Frontal cortex (tissue), 4 donors: ENCODE data around the gene AR. TPM values are rescaled to one million over a fixed set of nuclear protein-coding genes. Genes with fewer than 3 reads are reported as not detected.

ENCODE experiments used
- DNase-seq, 2 donors: peaks; one replicate each; pipeline ENCODE4 v3.0.0; 2012; ENCODE audit warnings: low spot score in 2 of 2
- FAIRE-seq: peaks from 2 replicates; lab custom pipeline; 2012; peaks lifted over from hg19 to GRCh38; lab: Jason Lieb, UNC
- total RNA-seq: library from RNA; depleted of rRNA; stranded (reverse); fragments of >200 nt; gene quantifications from one replicate; pipeline ENCODE4 v1.2.3, GENCODE V29; 2014
- donor health status: control.
- donor health status: control.
- donor health status: control.

The AR gene
- total RNA-seq, 1 donor from 2014 or later, result 0.41 TPM

GRCh38 chrX:67720344-67720743 lies 176.5 kb downstream of the AR start:
- FAIRE-seq, result no peak
- DNase-seq, result no peak

DNA sequence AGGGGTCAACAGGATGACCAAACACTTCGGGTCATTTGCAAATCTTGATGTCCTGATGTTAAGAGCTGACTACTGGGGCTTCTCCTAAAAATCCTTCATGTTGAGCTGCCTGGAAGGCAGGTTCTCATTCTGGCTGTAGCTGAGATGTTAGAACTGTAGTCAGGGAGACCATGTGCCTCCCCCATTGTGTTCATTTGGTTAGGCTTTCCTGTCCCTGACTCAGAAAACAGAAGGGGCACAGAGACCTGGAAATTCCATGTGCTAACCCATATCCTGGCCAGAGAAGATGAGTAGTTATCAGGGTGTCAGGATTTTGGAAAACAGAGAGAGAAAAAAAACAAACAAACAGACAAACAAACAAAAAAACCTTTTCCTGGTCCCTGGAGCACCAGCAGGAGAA lies 177.5 kb downstream of the AR start:
- DNase-seq (no peak), FAIRE-seq (no peak)

DNA sequence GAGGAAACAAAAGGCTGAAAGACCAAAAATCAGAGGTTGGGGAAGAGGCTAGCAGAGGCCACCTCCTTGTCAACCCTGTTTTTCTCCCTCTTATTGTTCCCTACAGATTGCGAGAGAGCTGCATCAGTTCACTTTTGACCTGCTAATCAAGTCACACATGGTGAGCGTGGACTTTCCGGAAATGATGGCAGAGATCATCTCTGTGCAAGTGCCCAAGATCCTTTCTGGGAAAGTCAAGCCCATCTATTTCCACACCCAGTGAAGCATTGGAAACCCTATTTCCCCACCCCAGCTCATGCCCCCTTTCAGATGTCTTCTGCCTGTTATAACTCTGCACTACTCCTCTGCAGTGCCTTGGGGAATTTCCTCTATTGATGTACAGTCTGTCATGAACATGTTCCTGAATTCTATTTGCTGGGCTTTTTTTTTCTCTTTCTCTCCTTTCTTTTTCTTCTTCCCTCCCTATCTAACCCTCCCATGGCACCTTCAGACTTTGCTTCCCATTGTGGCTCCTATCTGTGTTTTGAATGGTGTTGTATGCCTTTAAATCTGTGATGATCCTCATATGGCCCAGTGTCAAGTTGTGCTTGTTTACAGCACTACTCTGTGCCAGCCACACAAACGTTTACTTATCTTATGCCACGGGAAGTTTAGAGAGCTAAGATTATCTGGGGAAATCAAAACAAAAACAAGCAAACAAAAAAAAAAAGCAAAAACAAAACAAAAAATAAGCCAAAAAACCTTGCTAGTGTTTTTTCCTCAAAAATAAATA lies 179.9 kb downstream of the AR start:
- no peak for DNase-seq
- no peak for FAIRE-seq

DNA sequence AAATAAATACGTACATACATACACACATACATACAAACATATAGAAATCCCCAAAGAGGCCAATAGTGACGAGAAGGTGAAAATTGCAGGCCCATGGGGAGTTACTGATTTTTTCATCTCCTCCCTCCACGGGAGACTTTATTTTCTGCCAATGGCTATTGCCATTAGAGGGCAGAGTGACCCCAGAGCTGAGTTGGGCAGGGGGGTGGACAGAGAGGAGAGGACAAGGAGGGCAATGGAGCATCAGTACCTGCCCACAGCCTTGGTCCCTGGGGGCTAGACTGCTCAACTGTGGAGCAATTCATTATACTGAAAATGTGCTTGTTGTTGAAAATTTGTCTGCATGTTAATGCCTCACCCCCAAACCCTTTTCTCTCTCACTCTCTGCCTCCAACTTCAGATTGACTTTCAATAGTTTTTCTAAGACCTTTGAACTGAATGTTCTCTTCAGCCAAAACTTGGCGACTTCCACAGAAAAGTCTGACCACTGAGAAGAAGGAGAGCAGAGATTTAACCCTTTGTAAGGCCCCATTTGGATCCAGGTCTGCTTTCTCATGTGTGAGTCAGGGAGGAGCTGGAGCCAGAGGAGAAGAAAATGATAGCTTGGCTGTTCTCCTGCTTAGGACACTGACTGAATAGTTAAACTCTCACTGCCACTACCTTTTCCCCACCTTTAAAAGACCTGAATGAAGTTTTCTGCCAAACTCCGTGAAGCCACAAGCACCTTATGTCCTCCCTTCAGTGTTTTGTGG lies 180.7 kb downstream of the AR start:
- DNase-seq (no peak), FAIRE-seq (no peak)

- no peak for FAIRE-seq
- DNase-seq, result no peak
Measured at GRCh38 chrX:67725471-67725870, 181.7 kb downstream of the AR start.

DNA sequence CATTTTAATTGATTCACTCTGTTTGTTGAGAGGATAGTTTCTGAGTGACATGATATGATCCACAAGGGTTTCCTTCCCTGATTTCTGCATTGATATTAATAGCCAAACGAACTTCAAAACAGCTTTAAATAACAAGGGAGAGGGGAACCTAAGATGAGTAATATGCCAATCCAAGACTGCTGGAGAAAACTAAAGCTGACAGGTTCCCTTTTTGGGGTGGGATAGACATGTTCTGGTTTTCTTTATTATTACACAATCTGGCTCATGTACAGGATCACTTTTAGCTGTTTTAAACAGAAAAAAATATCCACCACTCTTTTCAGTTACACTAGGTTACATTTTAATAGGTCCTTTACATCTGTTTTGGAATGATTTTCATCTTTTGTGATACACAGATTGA lies 182.2 kb downstream of the AR start:
- no peak for DNase-seq
- FAIRE-seq, result no peak

DNA sequence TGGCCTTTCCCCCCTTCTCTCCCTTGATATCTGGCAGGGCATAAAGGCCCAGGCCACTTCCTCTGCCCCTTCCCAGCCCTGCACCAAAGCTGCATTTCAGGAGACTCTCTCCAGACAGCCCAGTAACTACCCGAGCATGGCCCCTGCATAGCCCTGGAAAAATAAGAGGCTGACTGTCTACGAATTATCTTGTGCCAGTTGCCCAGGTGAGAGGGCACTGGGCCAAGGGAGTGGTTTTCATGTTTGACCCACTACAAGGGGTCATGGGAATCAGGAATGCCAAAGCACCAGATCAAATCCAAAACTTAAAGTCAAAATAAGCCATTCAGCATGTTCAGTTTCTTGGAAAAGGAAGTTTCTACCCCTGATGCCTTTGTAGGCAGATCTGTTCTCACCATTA lies 183.8 kb downstream of the AR start:
- no peak for DNase-seq
- FAIRE-seq, result no peak

GRCh38 chrX:67730296-67730695 lies 186.5 kb downstream of the AR start:
- DNase-seq, result no peak
- no peak for FAIRE-seq

GRCh38 chrX:67731061-67731460 lies 187.2 kb downstream of the AR start:
- DNase-seq, result no peak
- no peak for FAIRE-seq

DNA sequence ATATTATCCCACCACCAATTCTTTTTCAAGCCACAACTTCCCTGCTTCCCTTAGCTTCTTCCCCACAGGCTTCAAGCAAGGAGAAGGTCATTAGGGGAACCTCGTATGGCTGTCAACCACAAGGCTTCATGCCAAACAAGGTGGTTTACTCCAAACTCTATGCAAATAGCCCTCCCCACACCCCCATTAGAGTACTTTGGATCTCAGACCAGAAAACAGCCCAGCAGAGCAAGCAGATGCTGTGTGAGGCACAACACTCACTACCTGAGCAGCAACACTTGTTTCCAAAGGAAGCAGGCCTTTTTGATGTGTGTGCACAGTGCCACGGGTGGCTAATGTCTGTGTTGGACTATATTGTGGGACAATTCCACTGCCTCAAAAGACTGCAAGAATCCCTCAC lies 189.0 kb downstream of the AR start:
- DNase-seq (no peak), FAIRE-seq (no peak)

DNA sequence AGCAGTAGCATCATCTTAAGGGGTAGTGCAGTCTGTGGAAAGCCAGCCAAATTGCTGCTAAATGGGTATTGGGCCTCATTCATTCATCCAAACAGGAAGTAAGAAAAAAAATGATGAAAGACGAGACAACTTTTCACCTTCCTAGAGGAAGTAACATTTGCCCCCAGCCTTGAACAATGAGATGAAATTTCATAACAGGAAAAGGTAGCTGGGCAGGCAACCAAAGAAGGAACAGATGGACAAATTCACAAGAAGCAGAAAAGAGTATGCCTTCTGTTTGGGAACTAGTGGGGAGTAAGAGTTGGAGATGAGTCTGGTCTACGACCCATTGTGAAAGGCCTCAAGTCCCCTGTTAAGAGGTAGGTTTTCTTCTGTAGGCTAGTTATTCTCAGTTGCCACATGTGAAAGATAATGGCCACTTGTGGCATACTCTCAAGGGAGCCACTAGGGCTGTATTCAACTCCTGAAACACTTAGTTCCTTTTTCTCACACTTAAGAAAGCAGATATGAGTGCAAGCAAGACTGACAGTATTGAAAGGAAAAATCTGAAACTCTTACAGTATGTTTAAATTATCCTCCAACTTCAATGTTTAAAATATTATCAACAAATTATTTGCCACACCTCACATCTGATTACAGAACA lies 190.4 kb downstream of the AR start:
- FAIRE-seq (no peak), DNase-seq (no peak)

DNA sequence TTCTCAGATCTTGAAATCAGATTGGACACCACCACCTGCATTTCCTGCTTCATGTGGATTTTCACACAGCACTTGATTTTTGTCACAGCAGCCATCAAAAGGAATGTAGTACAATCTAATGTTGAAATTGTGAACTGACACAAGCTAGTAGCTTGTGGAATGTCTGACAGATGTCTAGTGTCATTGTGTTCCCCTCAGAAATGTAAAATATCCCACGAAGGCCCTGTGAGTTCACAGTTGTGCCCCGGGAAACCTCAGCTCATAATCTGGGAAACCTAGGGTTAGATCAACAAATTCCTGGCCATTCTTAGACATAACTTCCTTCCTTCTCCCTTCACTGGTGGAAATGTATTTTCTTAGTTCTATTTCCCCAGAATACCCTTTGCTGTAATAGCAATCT lies 205.7 kb downstream of the AR start:
- FAIRE-seq, result no peak
- DNase-seq, result no peak

GRCh38 chrX:67750694-67751093 lies 206.9 kb downstream of the AR start:
- FAIRE-seq (no peak), DNase-seq (no peak)

- FAIRE-seq (no peak), DNase-seq (no peak)
Measured at GRCh38 chrX:67759018-67759417, 215.2 kb downstream of the AR start.

GRCh38 chrX:67777148-67777547 lies 233.3 kb downstream of the AR start:
- DNase-seq (no peak), FAIRE-seq (no peak)

DNA sequence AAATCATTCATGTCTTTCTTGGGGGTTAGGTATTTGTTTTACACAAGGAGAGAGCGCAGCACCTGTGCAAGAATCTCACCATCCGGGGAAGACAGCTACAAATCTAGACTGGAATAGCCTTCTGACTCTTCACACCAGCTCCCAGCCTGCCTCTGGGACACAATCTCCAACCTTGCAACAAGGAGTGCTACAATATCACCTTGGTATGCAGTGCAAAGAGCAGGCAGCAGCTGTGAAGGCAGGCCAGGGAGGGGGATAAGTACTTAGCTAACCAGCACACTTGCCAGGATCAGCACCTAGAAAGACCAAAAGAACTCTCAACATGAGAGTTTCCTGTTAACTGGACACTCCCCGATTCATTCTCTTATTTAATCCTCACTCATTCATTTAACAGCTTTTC lies 235.3 kb downstream of the AR start:
- DNase-seq (no peak), FAIRE-seq (no peak)
